NCI-H146 treated with DMSO at 0.1 percent for 48 hours (cell line): ENCODE results near the gene STAC.
"Not testable (repeated sequence)": the region's sequence is repeated elsewhere in the genome, so short reads cannot be mapped to it uniquely, and the experiment has no call there.

Source experiments
- DNase-seq: peaks from one replicate; lab custom pipeline; 2025; ENCODE audit not compliant: unreplicated experiment; lab: John Stamatoyannopoulos, UW

Gene STAC

GRCh38 chr3:36476286-36476942 lies 96.1 kb downstream of the STAC start:
- no peak for DNase-seq

GRCh38 chr3:36477655-36478054 lies 97.4 kb downstream of the STAC start:
- no peak for DNase-seq

- no peak for DNase-seq
These were observed 100.8 kb downstream of the STAC start for GRCh38 chr3:36480911-36481648.

GRCh38 chr3:36482256-36482655 lies 102.0 kb downstream of the STAC start:
- no peak for DNase-seq

GRCh38 chr3:36482880-36483279 lies 102.6 kb downstream of the STAC start:
- DNase-seq, result no peak

GRCh38 chr3:36483709-36484108 lies 103.4 kb downstream of the STAC start:
- DNase-seq, result no peak

GRCh38 chr3:36484386-36484785 lies 104.1 kb downstream of the STAC start:
- DNase-seq, result no peak

GRCh38 chr3:36486009-36486795 lies 105.9 kb downstream of the STAC start:
- no peak for DNase-seq

- no peak for DNase-seq
These were observed 107.3 kb downstream of the STAC start for GRCh38 chr3:36487616-36488015.

GRCh38 chr3:36488077-36488789 lies 107.9 kb downstream of the STAC start:
- no peak for DNase-seq

GRCh38 chr3:36489101-36489500 lies 108.8 kb downstream of the STAC start:
- no peak for DNase-seq

- no peak for DNase-seq
These were observed 109.5 kb downstream of the STAC start for GRCh38 chr3:36489679-36490425.

- DNase-seq, result no peak
These were observed 112.7 kb downstream of the STAC start for GRCh38 chr3:36493051-36493450.

- no peak for DNase-seq
These were observed 114.3 kb downstream of the STAC start for GRCh38 chr3:36494461-36495109.

GRCh38 chr3:36496684-36497633 lies 116.7 kb downstream of the STAC start:
- no peak for DNase-seq

GRCh38 chr3:36500053-36500452 lies 119.7 kb downstream of the STAC start:
- DNase-seq, result not testable (repeated sequence)

- no peak for DNase-seq
These were observed 121.3 kb downstream of the STAC start for GRCh38 chr3:36501616-36502015.

GRCh38 chr3:36505393-36505792 lies 125.1 kb downstream of the STAC start:
- no peak for DNase-seq
